Breast epithelium (tissue), 3 donors: Measurements from ENCODE around the gene TEAD1.

ENCODE experiments used
- CTCF ChIP-seq, 3 donors: fragments of 450-650 bp; IDR thresholded peaks; one replicate each; pipeline ENCODE4 v1.5.1; 2016 to 2017; ENCODE audit warnings: antibody characterized with exemption in 3 of 3, mild to moderate bottlenecking in 3 of 3, moderate library complexity in 3 of 3
- POLR2A ChIP-seq: fragments of 450-650 bp; IDR thresholded peaks from one replicate; pipeline ENCODE4 v1.6.1; 2016; ENCODE audit warnings: antibody characterized with exemption, mild to moderate bottlenecking, moderate library complexity

DNA sequence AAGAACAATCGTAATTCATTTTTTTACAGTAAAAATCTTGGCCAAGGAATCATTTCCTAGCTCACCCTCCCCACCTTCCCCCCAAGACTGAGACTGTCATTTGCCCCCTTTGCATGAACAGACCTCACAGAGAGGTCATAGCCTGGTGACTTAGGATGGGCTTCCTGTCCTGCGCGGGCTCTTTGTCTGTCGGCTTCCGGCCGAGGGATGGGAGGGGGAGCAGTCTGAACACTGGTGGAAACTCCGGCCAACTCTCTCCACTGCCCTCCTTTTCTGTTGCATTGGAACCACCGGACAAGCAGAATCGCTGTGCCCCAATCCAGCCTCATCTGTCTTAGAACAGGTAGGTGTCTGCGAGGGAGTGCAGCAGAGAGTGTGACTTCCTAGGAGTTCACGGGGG, 41.7 kb downstream of the TEAD1 start:
- TF ChIP-seq POLR2A (no peak), CTCF (IDR thresholded peaks at IDR 0.05) (no peak)
